A549 treated with RU486 at 1 μM for 4 hours (cell line): Measurements from ENCODE around the gene TECTA. TPM values are rescaled to one million over a fixed set of nuclear protein-coding genes. Genes with fewer than 3 reads are reported as not detected.

Source experiments
- total RNA-seq: library from RNA; stranded (reverse); fragments of 200-300 nt; extraction: Qiagen RNA extraction; gene quantifications from 5 replicates; pipeline ENCODE4 v1.2.3, GENCODE V29; 2022; ENCODE audit warnings: low read depth

The TECTA gene
- 0.03 to 0.16 TPM (median 0.06 TPM) in 5 replicates for total RNA-seq

GRCh38 chr11:121100943-121101342 lies at the start of gene TECTA:
TECTA (plus strand) TSS chr11:121101243; CDS start chr11:121102666, 1,423 bp downstream.

Other genes starting within 250 kb of the TECTA start
- 5.2 to 7.4 TPM (median 5.9 TPM) in 5 replicates for gene TBCEL, start 77.1 kb upstream of the TECTA start, total RNA-seq
- 3.3 to 13.0 TPM (median 10.8 TPM) in 5 replicates for gene SC5D, start 191.5 kb downstream of the TECTA start, total RNA-seq